Measurements from ENCODE around the gene ZNF506. TPM values are rescaled to one million over a fixed set of nuclear protein-coding genes. Genes with fewer than 3 reads are reported as not detected.

ZNF506 gene
- total RNA-seq, 3 donors from 2014 or later: 35.2 to 57.8 (median 41.0) TPM

DNA sequence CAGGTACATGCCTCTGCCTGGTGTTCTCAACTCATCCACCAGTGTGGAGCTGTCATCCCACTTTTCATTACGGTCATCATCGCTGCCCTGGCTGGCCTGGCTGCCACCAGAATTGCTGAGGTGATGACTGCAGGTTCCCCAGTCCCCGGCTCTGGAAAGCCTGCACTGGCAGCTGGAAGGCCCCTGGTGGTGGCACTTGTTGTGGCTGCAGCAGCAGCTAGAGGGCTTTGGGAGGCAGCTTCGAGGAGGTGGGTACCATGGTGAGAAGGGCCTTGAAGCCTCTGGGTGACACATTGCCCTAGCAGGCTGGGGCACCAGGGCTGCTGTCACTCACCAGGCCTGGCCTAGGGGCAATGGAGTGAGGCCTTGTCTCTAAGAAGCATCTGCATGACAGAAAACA, 63.4 kb downstream of the ZNF506 start:
- intact Hi-C loops (cut with DNase I; ENCODE audit: low total_unique reads): no loop called here
- H3K4me3 ChIP-seq: no peak overlapping the region
- H3K27me3 ChIP-seq: no peaks in the 10 kb centered on the region
- H3K4me1 ChIP-seq: no peaks in the 10 kb centered on the region
- H3K27ac ChIP-seq: no peak overlapping the region
- TF ChIP-seq, protein P1, sequence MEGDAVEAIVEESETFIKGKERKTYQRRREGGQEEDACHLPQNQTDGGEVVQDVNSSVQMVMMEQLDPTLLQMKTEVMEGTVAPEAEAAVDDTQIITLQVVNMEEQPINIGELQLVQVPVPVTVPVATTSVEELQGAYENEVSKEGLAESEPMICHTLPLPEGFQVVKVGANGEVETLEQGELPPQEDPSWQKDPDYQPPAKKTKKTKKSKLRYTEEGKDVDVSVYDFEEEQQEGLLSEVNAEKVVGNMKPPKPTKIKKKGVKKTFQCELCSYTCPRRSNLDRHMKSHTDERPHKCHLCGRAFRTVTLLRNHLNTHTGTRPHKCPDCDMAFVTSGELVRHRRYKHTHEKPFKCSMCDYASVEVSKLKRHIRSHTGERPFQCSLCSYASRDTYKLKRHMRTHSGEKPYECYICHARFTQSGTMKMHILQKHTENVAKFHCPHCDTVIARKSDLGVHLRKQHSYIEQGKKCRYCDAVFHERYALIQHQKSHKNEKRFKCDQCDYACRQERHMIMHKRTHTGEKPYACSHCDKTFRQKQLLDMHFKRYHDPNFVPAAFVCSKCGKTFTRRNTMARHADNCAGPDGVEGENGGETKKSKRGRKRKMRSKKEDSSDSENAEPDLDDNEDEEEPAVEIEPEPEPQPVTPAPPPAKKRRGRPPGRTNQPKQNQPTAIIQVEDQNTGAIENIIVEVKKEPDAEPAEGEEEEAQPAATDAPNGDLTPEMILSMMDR (IDR thresholded peaks at IDR 0.05): no peak
- TF ChIP-seq POLR2AphosphoS5 (IDR thresholded peaks at IDR 0.05) (no peak), POLR2A (IDR thresholded peaks at IDR 0.05) (no peak)
- no peaks in the 10 kb centered on the region for H3K9me3 ChIP-seq
- DNase-seq (ENCODE audit: low spot score in 2 of 2): no peak
- H3K36me3 ChIP-seq: no peaks in the 10 kb centered on the region

DNA sequence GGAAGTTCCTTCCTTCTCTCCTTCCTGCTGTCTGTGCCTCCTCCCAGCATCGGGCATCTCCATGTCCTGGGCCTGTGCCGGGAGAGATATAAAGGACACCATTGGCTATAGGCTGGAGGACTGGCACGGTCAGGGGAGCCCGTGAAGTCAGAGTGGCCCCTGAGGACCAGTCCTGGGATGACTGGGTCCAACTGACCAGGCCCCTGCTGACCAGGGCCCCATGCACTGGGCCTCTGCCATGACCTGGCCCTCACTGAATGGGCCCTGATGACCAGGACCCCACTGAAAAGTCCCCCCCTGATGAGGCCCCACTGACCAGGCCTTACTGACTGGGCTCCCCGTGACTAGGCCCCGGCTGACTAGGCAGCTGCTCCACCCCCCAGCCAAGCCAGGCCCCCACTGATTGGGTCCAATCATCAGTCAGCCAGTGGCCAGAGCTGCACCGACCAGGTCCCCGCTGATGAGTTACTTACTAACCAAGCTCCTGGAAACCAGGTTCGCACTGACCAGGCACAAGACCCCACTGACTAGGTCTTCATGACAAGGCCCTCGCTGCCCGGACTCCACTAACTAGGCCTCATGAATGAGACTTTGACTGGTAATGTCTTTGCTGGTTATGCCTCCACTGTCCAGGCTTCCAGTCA, 68.7 kb downstream of the ZNF506 start:
- no peaks in the 10 kb centered on the region for H3K36me3 ChIP-seq
- DNase-seq (ENCODE audit: low spot score in 2 of 2): no peak
- H3K4me3 ChIP-seq: no peak overlapping the region
- H3K9me3 ChIP-seq: no peaks in the 10 kb centered on the region
- H3K27me3 ChIP-seq: no peaks in the 10 kb centered on the region
- no peaks in the 10 kb centered on the region for H3K4me1 ChIP-seq
- intact Hi-C loops (cut with DNase I; ENCODE audit: low total_unique reads): no loop called here
- TF ChIP-seq, protein P1 (IDR thresholded peaks at IDR 0.05): no peak
- no peak for TF ChIP-seq POLR2AphosphoS5 (IDR thresholded peaks at IDR 0.05)
- no peak for TF ChIP-seq POLR2A (IDR thresholded peaks at IDR 0.05)
- H3K27ac ChIP-seq: no peak overlapping the region

DNA sequence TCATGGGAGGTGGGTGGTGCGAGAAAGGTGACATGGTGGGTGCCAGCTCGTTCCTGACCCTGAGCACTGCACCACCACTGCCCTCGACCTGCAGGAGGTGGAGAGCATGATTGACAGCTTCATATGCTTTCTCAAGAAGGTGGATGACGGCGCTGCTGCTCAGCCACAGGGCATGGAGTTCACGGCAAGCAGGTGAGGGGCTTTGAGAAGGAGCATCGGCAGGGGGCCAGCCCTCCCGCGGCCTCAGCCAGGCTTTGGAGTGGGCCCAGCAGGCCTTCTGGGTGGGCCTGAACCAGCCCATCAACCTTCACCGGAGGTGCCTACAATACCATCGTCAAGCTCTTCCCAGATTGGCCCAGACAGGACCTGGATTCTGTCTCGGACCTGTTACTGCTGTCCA, 69.7 kb downstream of the ZNF506 start:
- no peak for TF ChIP-seq POLR2AphosphoS5 (IDR thresholded peaks at IDR 0.05)
- DNase-seq (ENCODE audit: low spot score in 2 of 2): no peak
- no peak overlapping the region for H3K4me3 ChIP-seq
- intact Hi-C loops (cut with DNase I; ENCODE audit: low total_unique reads): no loop called here
- no peaks in the 10 kb centered on the region for H3K36me3 ChIP-seq
- H3K27me3 ChIP-seq: no peaks in the 10 kb centered on the region
- H3K4me1 ChIP-seq: no peaks in the 10 kb centered on the region
- H3K9me3 ChIP-seq: no peaks in the 10 kb centered on the region
- H3K27ac ChIP-seq: no peak overlapping the region

DNA sequence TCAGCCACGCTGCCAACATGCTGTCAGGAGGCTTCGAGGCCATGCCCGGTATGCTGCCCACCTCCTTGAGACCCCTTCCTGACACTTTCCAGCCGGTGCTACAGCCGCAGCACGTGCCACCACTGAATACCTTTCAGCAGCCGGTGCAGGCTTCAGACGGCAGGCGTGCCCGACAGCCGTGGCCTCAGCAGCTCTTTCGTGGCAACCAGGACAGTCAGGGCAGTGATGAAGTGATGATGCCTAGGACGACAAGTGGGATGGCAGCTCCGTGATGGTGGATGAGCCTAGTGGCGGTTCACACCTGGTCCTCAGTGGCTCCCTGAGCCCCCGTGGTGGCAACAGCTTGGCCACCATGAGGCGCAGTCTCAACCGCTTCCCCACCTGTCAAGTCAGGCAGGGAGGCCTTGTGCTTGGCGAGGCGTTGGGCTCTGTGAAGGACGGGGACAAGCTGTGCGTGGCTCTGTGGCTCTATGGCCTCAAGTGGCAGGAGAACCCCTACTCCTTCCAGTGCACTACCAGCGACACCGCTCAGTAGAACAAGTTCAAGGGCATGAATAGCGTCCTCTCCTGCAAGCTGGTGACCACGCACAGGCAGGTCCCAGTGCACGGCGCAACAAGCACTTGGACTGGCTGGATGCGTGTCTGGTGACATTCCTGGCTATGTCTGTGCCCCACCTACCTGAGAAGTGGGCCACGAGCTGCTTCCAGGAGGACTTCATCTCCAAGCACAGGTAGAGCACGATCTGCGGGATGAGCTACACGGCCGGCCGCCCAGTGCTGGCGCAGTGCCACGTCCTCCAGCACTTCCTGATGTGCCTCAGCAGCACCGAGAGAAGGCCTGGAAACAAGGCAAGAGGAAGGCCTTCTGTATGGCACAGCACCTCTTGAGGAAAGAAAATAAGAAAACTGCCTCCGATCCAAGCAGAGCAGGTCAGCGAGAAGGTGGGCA, 70.4 kb downstream of the ZNF506 start:
- intact Hi-C loops (cut with DNase I; ENCODE audit: low total_unique reads): no loop called here
- TF ChIP-seq, protein P1 (IDR thresholded peaks at IDR 0.05): no peak
- TF ChIP-seq POLR2AphosphoS5 (IDR thresholded peaks at IDR 0.05) (no peak), POLR2A (IDR thresholded peaks at IDR 0.05) (no peak)

DNA sequence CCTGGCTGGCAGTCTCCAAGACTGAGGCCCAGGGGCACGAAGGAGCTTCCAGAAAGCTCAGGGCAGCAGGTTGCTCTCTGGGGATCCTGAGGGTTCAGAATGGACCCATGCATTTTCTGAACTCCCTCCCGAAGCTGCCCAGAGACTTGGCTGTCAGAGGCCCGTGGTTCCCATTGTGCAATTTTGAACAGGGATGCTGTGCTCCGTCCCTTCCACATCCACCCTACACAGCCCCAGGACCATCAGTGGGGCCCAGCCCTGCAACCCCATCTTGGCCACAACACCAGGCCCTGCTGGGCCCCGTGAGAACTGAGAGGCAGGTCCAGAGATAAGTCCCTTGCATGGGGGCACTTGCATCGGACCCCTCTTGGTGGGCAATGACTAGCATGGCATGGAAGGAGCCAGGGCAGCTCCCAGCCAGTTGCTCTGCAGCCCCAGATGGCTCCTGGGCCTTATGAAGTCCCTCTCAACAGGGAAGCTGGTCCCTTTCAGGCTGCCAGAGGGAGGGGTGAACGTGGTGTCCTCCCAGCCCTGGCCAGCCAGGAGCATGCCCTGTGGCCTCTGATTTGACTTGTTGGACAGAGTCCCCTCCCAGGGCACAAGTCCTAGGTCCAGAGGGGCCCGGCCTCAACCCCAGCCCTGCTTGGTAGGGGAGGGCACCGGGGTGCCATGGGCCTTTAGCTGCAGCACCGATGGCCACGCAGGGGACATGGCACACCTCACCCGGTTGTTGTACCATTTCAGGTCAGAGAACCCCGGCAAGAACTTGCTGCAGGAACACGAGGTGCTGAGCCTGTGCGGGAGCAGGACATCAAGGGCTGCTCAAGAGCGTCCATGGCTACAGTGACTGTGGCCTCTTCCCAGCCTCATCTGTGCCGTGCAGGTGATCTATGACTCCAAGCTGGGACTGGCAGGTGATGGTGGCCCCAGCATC, 71.4 kb downstream of the ZNF506 start:
- Histone ChIP-seq H3K4me1 (no peaks in the 10 kb centered on the region), H3K27ac (no peak overlapping the region), H3K27me3 (no peaks in the 10 kb centered on the region), H3K4me3 (no peak overlapping the region), H3K9me3 (no peaks in the 10 kb centered on the region), H3K36me3 (no peaks in the 10 kb centered on the region)
- TF ChIP-seq POLR2A (IDR thresholded peaks at IDR 0.05): no peak
- TF ChIP-seq, protein P1 (IDR thresholded peaks at IDR 0.05): no peak
- TF ChIP-seq POLR2AphosphoS5 (IDR thresholded peaks at IDR 0.05): no peak
- DNase-seq (ENCODE audit: low spot score in 2 of 2): peak in 1 of 2 donors; percentile 48
- intact Hi-C loops (cut with DNase I; ENCODE audit: low total_unique reads): no loop called here

More for the DNA sequence above, 70.4 kb downstream of the ZNF506 start:
- DNase-seq (ENCODE audit: low spot score in 2 of 2): no peak
- no peaks in the 10 kb centered on the region for H3K27me3 ChIP-seq
- no peaks in the 10 kb centered on the region for H3K36me3 ChIP-seq
- no peak overlapping the region for H3K27ac ChIP-seq
- no peaks in the 10 kb centered on the region for H3K4me1 ChIP-seq
- no peaks in the 10 kb centered on the region for H3K9me3 ChIP-seq
- H3K4me3 ChIP-seq: no peak overlapping the region

All from breast epithelium (tissue), 4 donors.